ENCODE results near the gene DDC. TPM values are rescaled to one million over a fixed set of nuclear protein-coding genes. Genes with fewer than 3 reads are reported as not detected.

Gene DDC
- total RNA-seq, 1 donor from 2014 or later, result not detected

GRCh38 chr7:50426280-50427045 is 138.7 kb downstream of the DDC start:
- H3K27me3 Mint-ChIP-seq, result no peaks in the 10 kb centered on the region
- POLR2A ChIA-PET, result no interaction called here
- H3K9me3 Mint-ChIP-seq, result no peaks in the 10 kb centered on the region
- H3K4me3 Mint-ChIP-seq, result no peak overlapping the region
- CTCF ChIA-PET, result interaction anchor here (3.5 kb wide), 1 partner anchor 8 kb away, joined by 21 read pairs; no protein-coding TSS in a partner anchor
- no peaks in the 10 kb centered on the region for H3K36me3 Mint-ChIP-seq (ENCODE audit: low read depth)
- DNase-seq, result no peak
- no peak for ATAC-seq (ENCODE audit: low read depth)
- no peak overlapping the region for H3K27ac Mint-ChIP-seq
- no peak for TF ChIP-seq CTCF (IDR thresholded peaks at IDR 0.05)
- intact Hi-C loops (cut with micrococcal nuclease), result no loop called here
- H3K4me1 Mint-ChIP-seq, result peaks cover 9% of the 10 kb centered on the region

GRCh38 chr7:50425318-50425717 is 139.9 kb downstream of the DDC start:
- ChIA-PET CTCF (no interaction called here), POLR2A (no interaction called here)
- Mint-ChIP-seq H3K27ac (no peak overlapping the region), H3K36me3 (ENCODE audit: low read depth) (no peaks in the 10 kb centered on the region), H3K27me3 (no peaks in the 10 kb centered on the region), H3K4me3 (no peak overlapping the region), H3K9me3 (no peaks in the 10 kb centered on the region), H3K4me1 (peaks cover 9% of the 10 kb centered on the region)
- intact Hi-C loops (cut with micrococcal nuclease), result no loop called here
- ATAC-seq (ENCODE audit: low read depth) (no peak), DNase-seq (no peak)
- TF ChIP-seq CTCF (IDR thresholded peaks at IDR 0.05), result no peak

- no peak for TF ChIP-seq CTCF (IDR thresholded peaks at IDR 0.05)
- ChIA-PET CTCF (no interaction called here), POLR2A (interaction anchor here (1.4 kb wide), 1 partner anchor 13 kb away, joined by 6 read pairs; no protein-coding TSS in a partner anchor)
- Mint-ChIP-seq H3K36me3 (ENCODE audit: low read depth) (no peaks in the 10 kb centered on the region), H3K4me1 (peaks cover 9% of the 10 kb centered on the region), H3K4me3 (no peak overlapping the region), H3K27ac (no peak overlapping the region), H3K27me3 (no peaks in the 10 kb centered on the region), H3K9me3 (no peaks in the 10 kb centered on the region)
- DNase-seq, result no peak
- ATAC-seq (ENCODE audit: low read depth), result peak; percentile 75
- intact Hi-C loops (cut with micrococcal nuclease), result no loop called here
These were observed 141.3 kb downstream of the DDC start for GRCh38 chr7:50423860-50424259.

GRCh38 chr7:50422858-50423257 is 142.3 kb downstream of the DDC start:
- CTCF ChIA-PET, result no interaction called here

More at GRCh38 chr7:50422858-50423257, 142.3 kb downstream of the DDC start:
- POLR2A ChIA-PET, result no interaction called here
- Mint-ChIP-seq H3K4me1 (peaks cover 14% of the 10 kb centered on the region), H3K4me3 (no peak overlapping the region), H3K9me3 (no peaks in the 10 kb centered on the region), H3K27ac (no peak overlapping the region), H3K36me3 (ENCODE audit: low read depth) (no peaks in the 10 kb centered on the region), H3K27me3 (no peaks in the 10 kb centered on the region)
- ATAC-seq (ENCODE audit: low read depth) (no peak), DNase-seq (no peak)
- no peak for TF ChIP-seq CTCF (IDR thresholded peaks at IDR 0.05)
- intact Hi-C loops (cut with micrococcal nuclease), result no loop called here

All from activated B cell treated with CpG ODN at 0.5 μM for 24 hours (primary cell).